ENCODE data around the gene BID.

BID gene

DNA sequence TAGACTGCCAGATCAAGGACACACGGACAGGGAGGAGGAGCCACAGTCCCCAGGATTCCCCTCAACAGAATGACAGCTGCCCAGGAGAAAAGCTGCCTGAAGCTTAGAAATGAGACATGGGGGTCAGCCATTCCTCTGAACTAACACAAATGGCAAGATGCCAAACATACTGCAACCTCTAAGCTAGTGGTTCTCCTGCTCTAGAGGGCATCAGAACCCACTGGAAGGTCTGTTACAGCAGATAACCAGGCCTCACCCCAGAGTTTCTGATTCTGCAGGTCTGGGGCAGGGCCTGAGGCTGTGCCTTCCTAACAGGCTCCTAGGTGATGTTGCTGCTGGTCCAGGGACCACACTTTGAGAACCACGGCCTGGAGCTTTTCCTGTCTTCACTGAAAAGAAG lies 28.6 kb upstream of the BID start:
- DNase-seq = no peak

DNA sequence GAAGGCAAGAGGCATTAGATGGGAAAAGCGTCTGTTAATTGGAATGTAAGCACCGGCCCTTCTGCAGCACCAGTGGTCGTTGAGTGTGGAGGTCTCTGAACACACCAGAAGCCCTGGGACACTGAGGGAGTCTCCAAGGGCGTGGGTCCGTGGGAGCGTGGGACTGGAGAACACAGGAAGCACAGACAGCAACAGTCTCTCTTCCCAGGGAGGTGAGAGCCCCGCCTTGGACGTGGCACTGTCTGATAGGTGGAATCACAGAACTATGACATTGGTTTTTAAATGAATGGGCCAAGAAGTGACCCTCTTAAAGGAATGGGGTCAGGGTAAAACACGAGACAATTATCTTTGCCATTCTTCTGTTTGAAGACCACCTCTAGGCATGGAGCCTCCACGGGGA lies 28.1 kb upstream of the BID start:
- DNase-seq = no peak

DNA sequence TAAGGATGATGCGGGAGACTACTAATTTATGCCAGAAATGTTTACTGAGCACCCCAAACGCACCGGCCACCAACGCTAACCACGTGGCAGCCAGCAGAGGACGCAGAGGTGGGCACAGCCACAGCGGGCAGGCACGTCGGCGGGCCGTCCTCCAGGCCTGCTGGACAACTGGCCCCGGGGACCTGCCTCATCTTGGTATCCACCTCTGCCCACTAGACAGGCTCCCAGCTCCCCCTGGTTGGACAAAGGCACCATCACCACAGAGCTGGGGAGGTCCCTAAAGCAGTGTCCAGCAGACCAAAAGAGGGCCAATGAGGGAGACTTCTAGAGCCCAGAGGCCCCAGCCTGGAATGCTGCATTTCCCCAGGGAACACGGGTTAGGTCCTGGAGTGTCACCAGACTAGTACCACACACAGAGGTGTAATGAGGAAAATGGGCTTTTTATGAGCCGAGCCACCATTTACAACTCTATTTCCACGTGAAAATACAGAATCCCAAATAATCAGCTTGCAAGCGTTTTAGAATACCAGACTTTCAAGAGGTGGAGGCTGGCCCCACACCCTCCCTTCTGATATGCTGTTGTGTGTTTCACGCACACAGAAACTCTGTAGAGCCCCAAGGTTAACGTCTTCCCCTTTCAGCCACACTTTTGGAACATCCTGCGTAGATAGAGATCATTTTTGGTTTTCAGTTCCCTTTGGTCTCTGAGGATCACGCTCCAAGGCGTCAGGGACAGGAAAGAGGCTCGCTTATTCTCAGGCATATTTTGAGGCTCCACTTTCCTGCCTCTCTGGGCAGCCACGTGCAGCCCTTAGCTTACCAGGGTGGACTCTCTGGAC lies 23.7 kb upstream of the BID start:
- DNase-seq = no peak

DNA sequence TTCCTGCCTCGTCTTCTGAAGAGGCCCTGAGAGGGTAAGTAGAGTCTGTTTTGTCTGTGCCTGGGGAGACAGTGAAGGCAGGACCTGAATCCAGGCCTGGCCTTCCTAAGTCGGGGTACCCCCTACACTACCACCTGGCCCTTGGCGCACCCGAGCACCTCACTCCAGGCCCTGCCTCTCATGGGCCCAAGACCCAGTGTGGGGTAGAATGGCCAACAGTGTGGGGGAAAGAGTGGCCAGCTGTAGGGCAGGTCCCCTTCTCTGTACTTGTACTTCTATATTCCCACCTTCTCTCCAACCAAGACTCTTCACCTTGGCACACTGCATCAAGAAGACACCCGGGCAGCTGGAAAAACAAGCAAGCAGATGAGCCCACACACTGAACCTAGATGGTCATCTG lies 22.4 kb upstream of the BID start:
- no peak for DNase-seq

DNA sequence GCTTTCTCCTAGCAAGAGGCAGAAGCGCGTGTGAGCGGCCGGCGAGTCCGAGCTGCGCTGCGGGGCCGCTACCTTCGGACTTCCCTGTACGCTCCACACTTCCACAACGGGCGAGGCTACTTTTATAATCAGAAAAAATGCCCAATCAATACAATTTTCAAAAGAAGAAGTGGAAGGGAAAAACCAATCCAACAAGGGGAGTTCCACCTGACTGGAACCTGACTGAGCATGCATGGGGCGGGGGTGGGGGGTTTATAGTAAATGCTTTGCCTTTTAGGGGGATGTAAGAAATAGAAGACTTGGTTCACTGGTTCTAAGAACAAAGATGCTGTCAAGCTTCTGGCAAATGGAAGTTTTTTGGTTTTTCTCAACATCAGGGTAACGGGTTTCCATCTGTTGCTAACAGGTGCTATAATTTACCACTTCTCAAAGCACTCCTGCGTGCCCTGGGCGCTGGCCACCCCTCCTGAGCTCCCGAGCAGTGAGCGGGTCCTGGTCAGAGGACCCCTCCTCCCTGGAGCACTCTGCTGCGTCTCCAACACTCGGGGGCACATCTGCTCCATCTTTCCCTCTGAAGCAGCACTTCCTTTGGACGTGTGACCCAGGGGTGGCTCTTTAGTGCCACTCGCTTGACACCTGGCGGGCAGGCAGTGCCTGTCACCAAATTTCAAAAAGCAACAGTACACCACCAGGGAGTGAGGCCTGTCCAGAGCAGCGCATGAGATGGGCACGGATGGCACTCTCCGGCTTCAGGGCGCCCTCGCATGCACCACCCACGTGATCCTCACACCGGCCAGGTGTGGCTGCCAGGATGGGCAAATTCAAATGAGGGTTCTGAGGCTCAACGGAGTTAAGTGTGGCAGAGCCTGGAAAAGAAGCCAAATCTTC lies 21.6 kb upstream of the BID start:
- no peak for DNase-seq

DNA sequence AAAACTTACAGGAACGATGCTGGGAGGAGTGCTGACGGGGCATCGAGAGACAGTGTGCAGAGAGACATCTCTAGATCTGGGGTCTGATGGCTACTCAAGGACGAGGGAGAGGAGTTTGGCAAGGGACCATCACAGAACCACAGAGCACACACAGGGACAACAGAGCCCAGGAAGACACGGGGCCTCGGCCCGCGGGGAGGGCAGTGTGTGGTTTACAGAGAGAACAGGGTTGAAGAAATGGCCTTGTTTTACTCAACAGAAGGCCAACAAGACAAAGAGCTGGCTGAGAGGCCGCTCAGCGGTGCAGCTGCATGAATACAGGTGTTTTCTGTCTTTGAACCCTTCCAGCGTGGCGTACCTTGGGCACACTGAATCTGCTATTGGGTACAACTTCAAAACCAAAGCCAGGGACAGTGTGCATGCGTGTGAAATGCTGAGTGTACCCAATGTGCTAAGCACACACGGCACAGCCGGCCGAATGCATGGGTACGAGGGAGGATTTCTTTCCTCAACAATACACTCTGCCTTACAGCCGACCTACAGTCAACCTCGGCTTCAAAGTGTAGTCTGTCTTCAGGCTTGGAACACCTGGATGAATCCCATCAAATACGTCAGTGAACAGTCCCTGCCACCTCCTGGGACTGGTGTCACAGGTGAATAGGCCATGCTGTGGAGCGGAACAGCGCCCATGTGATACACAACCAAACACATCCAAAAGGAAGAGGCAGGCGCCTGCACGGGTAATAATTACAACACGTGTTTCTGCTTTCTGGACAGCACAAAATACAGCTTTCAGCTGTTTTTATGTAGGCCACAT lies 20.7 kb upstream of the BID start:
- no peak for DNase-seq

DNA sequence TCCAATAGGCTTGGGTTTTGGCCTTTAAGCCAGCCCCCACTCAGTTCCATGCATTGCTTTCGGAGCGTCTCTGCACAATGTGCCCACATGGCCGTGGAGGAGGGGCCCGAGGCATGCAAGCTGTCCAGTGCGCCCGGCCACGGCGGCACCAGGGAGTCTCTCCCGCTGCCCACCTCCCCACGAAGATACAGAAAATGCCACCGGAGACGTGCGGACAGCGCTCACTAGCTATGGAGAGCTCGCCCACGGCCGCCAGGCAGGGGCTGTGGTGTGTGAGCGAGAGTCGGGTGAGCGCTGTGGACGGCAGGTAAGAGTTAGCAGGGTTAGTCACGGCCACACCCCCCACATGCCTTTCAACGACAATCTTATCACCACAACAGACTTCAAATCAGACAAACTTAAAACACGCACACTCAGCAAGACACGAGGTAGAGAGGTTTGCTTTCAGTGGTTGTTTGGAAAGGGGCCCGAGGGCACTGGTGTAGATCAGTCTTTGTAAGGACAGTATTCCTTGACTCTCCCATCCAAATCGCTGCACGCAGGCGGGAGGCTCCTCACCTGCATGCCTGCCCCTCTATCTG lies 18.7 kb upstream of the BID start:
- no peak for DNase-seq

DNA sequence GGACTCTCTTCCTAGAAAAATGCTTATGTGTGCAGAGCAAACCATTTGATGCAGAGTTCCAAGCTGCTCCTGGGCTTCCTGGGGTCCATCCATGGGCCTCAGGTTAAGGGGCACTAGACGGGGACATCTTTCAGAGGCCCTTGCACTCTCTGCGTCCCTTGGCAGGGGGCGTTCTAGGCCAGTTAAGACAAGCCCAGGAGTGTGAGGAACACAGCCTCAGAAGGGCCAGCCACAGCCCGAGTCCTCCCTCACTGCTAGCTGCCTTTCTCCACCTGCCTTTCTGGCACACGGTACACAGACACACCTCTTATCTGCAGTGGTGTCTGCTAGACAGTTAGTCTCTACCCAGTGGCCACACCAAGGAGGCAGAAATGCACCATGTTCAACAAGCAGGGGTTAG lies 18.0 kb upstream of the BID start:
- no peak for DNase-seq

DNA sequence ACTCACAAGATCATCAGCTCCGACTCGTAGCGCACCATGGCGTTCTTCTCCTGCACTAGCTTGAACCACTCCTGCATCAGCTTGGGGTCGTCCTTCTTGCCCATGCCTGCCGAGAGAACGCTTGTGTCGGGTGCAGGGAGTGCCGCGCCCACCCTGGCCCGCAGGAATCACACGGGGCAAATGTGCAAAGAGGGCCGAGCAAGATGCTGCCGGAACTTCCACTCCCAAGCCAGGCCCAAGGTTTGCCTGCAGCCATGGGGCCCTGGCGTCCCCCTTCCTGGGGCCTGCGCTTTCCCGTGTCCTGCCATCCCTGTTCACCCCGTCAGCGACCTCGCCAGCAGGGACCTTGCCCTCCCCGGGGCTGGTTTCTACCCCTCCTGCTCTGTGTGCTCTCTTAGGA lies 16.9 kb upstream of the BID start:
- DNase-seq = no peak

DNA sequence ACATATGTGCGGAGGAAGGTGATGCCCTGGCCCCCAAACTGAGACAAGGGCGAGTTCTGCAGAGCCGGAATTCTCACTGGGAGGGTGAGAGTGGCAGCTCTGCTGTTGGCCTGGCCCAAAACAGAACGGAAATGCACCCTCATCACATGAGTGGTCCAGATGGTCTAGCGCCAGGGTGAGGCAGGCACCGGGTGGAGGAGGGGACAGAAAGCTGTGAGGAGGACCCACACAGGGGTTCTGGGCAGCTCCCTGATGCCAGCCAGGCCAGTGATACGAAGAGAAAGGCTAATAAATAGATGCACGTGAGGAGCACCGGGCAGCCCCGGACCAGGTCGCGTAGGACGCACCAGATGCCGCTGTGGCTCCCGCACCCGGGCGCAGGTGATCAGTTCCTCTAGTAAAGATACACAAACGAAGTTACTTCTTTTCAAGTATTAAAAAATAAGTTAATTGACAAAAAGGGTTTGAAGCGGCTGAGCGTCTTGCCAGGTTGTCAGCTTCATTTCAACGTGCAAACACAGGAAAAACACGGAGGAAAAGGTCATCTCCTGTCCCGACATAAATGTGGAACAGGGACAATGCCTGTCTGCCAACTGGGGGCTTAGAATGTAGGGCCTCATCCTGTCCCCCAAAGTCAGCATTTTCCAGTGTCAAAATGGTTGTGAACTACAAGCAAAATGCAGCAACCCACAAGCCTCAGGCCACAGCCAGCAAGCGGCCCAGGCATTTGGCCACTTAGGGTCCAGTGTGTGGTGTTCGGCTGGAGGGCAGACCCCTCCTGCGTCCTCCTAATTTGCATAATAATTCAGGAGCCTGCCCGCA lies 15.3 kb upstream of the BID start:
- no peak for DNase-seq

DNA sequence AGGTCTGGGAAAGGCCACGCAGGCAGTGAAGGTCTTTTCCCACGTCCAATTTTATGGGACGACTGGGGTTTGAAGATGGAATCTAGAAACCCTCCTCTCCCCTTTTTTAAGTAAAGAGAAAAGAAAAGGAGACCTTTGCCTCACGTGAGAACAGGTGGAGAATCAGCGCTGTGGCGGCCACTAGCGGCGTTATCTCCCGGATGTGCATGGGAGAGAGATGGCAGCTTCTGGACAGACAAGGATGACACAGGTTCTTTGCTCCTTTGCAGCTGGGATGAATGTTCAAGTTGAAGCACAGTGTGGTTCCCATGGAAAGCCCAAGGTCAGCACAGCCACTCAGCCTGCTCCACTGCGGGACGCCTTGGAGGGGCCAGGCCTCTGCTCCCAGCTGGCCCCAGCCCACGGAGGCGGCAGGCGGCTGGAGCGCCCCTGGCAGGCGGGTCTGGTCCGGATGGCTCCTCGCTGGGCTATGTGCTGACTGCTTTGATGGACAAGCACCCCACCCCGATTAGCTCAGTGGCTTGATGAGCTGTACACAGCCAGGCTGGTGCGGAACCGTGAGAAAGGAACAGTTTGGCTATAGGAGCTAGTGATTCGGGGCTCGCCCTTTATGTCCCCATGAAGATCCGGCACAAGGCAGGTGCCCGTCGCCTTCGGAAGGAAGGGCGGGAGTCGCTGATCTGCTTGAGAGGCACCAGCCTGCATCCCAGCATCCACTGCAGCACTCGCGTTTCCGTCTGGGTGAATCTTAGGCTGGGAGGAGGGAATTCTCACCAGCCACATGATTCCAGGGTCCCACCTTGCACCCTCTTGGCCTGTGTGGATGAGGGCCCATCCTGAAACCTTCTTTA lies 14.5 kb upstream of the BID start:
- no peak for DNase-seq

DNA sequence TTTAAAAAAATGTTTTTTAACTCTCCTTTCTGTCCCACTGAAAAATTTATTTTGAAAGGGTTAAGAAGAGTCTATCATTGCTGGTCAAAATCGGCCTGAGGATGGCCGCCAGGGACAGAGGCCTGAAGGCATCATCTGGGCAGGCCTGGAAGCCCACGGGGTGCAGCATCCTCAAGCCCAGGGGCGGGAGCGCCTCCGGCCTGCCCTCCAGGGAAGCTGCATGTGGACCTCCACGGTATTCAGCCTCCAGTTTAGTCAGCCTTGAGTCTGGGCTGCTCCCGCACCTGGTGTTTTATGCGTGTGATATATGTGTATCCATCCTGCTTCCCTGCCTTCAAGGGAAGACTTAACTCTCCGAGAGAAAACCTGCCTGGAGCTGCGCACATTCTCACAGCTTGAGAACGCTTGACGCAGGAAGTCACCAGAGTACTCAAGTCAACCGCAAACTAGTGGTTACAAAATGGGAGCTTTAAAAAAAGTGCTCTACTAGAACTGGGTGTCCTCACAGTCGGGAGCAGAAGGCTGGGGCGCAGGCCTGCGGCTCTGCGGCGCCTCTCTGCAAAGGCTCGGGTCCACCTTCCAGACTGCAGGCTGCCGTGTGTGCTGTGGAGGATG lies 13.6 kb upstream of the BID start:
- no peak for DNase-seq

DNA sequence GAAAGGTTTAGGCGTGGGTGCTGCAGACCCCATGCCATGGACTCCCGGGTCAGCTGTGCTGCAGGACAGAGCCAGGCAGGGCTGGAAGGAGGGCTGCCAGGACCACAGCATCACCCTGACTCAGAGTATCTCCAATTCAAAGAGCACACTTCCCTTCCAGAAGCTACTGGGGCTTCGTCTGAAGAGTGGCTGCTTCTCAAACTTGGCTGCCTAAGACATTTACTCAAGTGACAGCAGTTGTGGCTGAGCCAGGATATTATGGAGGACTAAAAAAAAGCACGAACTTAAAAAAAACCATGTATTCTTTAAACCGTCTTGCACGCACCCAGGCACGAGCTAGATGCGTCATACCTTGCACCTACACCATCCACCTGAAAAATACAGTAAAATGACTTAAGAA lies 13.0 kb upstream of the BID start:
- no peak for DNase-seq

DNA sequence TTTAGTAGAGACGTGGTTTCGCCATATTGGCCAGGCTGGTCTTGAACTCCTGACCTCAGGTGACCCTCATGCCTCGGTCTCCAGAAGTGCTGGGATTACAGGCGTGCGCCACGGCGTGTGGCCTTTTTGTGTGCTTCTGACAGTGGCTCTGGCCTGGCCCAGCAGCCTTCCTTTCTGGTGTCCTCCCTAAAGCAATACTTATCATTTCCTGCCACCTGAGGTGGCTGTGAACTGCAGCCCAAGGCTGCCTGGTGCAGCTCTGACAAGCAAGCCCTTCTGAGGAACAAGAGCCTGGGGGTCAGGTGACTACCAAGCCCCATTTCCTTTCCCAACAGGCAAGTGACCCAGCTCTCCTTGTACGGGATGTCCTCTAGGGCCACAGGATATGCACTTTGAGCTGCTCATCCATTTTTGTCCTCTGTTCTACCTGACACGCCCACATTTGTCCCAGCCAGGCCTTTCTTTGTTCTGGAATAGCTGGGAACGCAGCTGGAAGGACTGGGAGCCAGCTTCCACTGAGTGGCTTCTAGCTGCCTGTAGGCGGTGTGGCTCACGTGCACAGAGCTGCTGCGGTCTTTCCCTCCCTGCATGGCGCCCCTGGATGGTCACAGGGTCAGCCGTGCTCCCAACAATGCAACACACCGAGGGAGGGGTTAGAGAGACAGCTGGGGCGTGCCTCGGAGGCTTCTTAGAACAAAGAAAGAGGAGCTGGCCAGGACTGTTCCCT lies 12.3 kb upstream of the BID start:
- DNase-seq = no peak

DNA sequence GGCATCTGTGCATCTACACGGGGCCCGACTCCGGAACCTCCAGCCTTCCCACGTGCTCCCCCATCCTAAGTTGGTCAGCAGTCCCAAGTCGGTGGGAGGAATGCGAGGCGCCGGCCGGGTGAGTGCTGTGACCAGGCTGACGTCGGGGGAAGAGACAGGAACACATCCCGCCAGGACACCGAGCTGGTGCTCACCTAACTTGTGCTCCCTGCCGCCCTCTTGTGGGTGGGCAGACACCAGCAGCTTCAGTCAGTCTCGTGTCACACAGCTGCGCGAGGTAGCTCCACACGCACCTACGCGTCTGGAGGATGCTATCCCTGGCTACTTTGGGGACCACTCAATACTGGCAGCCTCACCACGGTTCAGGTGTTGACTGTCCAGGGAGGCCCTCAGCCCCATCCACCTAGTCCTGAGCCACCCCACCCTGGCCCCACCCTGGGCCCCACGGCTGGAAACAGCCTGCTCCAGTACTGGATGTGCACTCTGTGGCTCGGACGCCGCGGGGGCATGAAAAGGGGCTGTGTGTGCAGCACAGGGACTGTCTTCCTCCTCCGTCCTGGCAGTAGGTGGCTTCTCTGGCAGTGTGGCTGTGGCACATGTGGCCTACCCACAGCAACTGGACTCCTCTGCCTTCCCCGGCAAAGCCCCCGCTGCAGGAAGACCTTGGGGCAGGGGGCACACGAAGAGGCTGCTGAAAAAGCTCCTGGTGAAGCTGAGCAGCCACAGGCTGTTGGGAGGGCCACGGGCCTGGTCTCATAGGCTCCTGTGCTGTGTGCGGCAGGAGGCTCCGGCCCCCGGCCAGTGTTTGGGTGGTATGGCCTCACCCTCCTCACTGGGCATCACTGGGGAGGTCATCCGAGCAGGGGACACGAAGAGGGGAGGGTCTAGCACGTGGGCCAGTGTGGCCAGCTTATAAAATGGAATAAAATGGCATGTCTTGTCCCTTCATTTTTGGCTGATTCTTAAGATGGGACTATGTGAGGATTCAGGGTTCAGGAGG lies 11.2 kb upstream of the BID start:
- peak; percentile 83 for DNase-seq

DNA sequence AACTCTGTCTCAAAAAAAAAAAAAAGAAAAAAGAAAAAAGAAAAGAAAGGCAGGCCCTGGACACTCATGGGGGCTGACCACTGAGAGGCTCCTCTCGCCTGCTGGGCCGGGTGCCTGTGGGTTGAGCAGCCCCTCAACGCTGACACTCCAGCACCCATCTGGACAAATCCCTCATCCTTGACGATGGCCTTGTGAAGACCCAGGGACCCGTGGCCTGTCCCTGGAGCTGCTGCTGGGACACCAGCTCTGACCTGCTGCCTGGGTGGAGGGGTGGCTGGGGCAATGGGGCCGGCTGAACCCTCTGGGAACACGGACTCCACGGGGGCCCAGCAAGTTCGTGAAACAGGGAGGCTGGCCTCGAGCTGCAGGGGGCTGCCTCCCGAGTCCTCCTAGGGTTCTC lies 10.5 kb upstream of the BID start:
- no peak for DNase-seq

DNA sequence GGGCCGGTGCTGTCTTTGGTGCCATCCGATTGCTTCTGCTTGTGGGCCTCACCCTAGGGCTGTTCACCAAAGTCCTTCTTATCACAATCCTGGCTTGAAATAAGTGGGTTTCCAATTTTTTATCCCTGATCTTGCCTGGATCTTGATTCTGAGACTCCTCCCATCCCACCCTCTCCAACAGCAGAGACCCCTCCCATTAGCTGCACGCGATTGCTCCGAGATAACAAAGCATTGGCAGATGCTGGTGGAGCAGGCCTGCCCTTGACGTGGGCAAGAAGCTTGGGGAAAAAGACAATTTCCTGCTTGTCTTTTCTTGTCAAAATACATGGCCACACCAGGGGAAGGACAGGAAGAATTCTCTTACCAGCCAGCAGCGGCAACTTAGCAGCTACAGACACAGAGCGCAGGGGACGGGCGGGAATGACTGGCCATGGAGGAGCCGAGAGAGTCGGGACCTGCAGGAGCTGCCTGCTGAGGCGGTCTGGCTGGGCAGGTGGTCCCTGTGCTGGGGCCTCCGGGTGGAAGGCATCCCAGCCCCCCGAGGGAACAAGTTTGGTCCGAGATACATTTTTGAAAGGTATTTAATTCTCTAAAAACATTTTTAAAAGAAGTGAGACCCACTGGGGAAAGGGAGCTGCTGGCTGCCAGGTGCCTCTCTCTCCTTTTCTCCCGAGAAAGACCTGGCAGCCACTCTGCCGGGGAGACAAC lies 9.7 kb upstream of the BID start:
- DNase-seq = no peak

DNA sequence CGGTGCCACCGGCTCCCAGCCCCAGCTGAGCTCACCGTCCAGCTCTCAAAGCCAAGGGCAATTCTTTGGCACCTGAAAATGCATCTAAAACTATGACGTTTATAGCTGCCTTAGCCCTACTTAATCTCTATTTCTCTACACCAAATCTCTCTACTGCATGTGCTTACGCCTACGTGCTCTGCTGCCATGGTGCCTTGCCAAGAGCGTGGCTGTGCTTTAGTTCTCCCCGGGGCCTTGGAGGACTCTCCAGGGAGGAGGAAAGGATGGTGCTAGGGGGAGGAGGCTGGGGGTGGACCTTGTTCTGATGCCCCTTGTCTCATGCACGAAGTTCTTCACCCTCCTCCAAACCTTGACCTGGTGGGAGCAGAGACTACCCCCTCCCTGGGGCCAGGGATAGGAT lies 9.0 kb upstream of the BID start:
- no peak for DNase-seq
